Measurements from ENCODE around the gene GSAP. TPM values are rescaled to one million over a fixed set of nuclear protein-coding genes. Genes with fewer than 3 reads are reported as not detected.
A peak's percentile ranks its signal among the peaks of the same experiment; 100 is the strongest.

Gene GSAP
- total and polyA plus RNA-seq, 9 of the 15 experiments (the other 6 are each of a cell fraction or from before 2014, with no cell fraction given): 0.13 TPM; not detected in 8

GRCh38 chr7:77339726-77340125 lies 76.4 kb downstream of the GSAP start (continued):
- no peak for TF ChIP-seq NCOA4 (IDR thresholded peaks at IDR 0.05; ENCODE audit: partially characterized antibody)
- TF ChIP-seq YY1 (IDR thresholded peaks at IDR 0.05; ENCODE audit: borderline replicate concordance in 1 of 3, control insufficient read depth in 1 of 3, extremely low read depth in 1 of 3, insufficient read depth in 3 of 3, insufficient read length in 1 of 3, insufficient replicate concordance in 2 of 3, low read depth in 1 of 3, low read length in 2 of 3): no peak

GRCh38 chr7:77338883-77339629 lies 77.1 kb downstream of the GSAP start:
- DNase-seq (ENCODE audit: extremely low read depth in 1 of 4, low spot score in 3 of 4) (no peak), FAIRE-seq (no peak), ATAC-seq (no peak)
- H2AFZ ChIP-seq (ENCODE audit: low read depth, low read length): no peak overlapping the region
- no peak overlapping the region for H3K4me3 ChIP-seq
- intact Hi-C loops (cut with micrococcal nuclease): loop anchor here (5.0 kb wide), 1 partner anchor 217 kb away; the partner anchor contains the start of gene CCDC146
- H4K20me1 ChIP-seq (replicated peaks; ENCODE audit: control insufficient read depth, insufficient read depth, low read length): no peaks in the 10 kb centered on the region
- no peaks in the 10 kb centered on the region for H3K36me3 ChIP-seq (ENCODE audit: control insufficient read depth, insufficient read depth, low read length)
- no peak for TF ChIP-seq NR4A1 (CRISPR knock-in tag; IDR thresholded peaks at IDR 0.05)
- TF ChIP-seq NR4A1 (tag; IDR thresholded peaks at IDR 0.05): no peak
- TF ChIP-seq KLF13 (tag; IDR thresholded peaks at IDR 0.05; ENCODE audit: borderline replicate concordance, low read depth): no peak
- no peak for TF ChIP-seq OTX1 (CRISPR knock-in tag; IDR thresholded peaks at IDR 0.05)
- TF ChIP-seq CEBPB (tag; IDR thresholded peaks at IDR 0.05): peak; percentile 56; the same call in 1 of the 2 replicates
- TF ChIP-seq RAD51 (IDR thresholded peaks at IDR 0.05; ENCODE audit: borderline replicate concordance, low read depth): no peak
- no peak for TF ChIP-seq CEBPG (CRISPR knock-in tag; IDR thresholded peaks at IDR 0.05)
- TF ChIP-seq CEBPG (tag; conservative IDR thresholded peaks at IDR 0.05 in 1 of 2, IDR thresholded peaks at IDR 0.05 in 1 of 2): peak in 1 of 2 experiments; percentile 42; a peak in 3 of 4 replicates
- no peak for TF ChIP-seq PHB2 (IDR thresholded peaks at IDR 0.05; ENCODE audit: low read depth)
- H3K27ac ChIP-seq (ENCODE audit: extremely low read depth, low read depth, low read length): no peak overlapping the region
- ChIA-PET CTCF (ENCODE audit: low intra/inter-chr PET ratio) (no interaction called here), POLR2A (no interaction called here)
- no peaks in the 10 kb centered on the region for H3K9me1 ChIP-seq (ENCODE audit: control insufficient read depth, insufficient read depth, low read length)
- in situ Hi-C loops (cut with MboI): no loop called here
- no TSS peak for BruUV-seq (replicated peaks)
- 1% methylated on average over 5 of the region's 5 CpGs for WGBS (ENCODE audit: insufficient coverage, low coverage, missing lambda C conversion rate)
- no peaks in the 10 kb centered on the region for H3K9me3 ChIP-seq (replicated peaks; ENCODE audit: control insufficient read depth, insufficient read depth, low read depth, low read length)
- H3K9ac ChIP-seq (ENCODE audit: insufficient read depth in 1 of 2, low read depth in 2 of 2, low read length in 2 of 2): no peak overlapping the region
- no peaks in the 10 kb centered on the region for H3K4me1 ChIP-seq (replicated peaks in 1 of 2; ENCODE audit: control insufficient read depth in 2 of 2, insufficient read depth in 2 of 2, low read length in 2 of 2)
- peaks cover 9 to 11% of the 10 kb centered on the region in 2 experiments; a peak in 4 of 5 replicates for H3K27me3 ChIP-seq (ENCODE audit: control insufficient read depth in 2 of 2, insufficient read depth in 2 of 2, low read length in 2 of 2)
- H3K79me2 ChIP-seq (ENCODE audit: control insufficient read depth, insufficient read depth, low read length): no peaks in the 10 kb centered on the region
- H3K4me2 ChIP-seq (ENCODE audit: insufficient read depth, low read length): no peak overlapping the region
